Measurements from ENCODE around the gene FAXDC2.
"Not testable (repeated sequence)": the region's sequence is repeated elsewhere in the genome, so short reads cannot be mapped to it uniquely, and the experiment has no call there.

The FAXDC2 gene

GRCh38 chr5:154860765-154861164, 10.4 kb upstream of the FAXDC2 start:
- DNase-seq: no peak

- DNase-seq: no peak
Observed at GRCh38 chr5:154860123-154860522, 9.7 kb upstream of the FAXDC2 start.

- DNase-seq: peak; percentile 40
Observed at GRCh38 chr5:154858972-154859871, 8.8 kb upstream of the FAXDC2 start.

GRCh38 chr5:154858297-154858971, 8.0 kb upstream of the FAXDC2 start, which contains the start of gene CNOT8:
CNOT8 (plus strand) TSS chr5:154858627; CDS start chr5:154863279, 4,652 bp downstream.
- peak; percentile 96 for DNase-seq

GRCh38 chr5:154857530-154858296, 7.3 kb upstream of the FAXDC2 start:
- DNase-seq: peak; percentile 94

GRCh38 chr5:154851351-154851750, 948 bp upstream of the FAXDC2 start:
- no peak for DNase-seq

- DNase-seq: peak; percentile 16
Observed at GRCh38 chr5:154849791-154850201, 607 bp downstream of the FAXDC2 start.

GRCh38 chr5:154849264-154849785, 1.1 kb downstream of the FAXDC2 start:
- DNase-seq: no peak

- DNase-seq: peak; percentile 11
Observed at GRCh38 chr5:154844809-154845208, 5.6 kb downstream of the FAXDC2 start.

- DNase-seq: no peak
Observed at GRCh38 chr5:154842689-154843530, 7.5 kb downstream of the FAXDC2 start.

GRCh38 chr5:154841273-154841661, 9.1 kb downstream of the FAXDC2 start:
- no peak for DNase-seq

- DNase-seq: peak; percentile 98
Observed at GRCh38 chr5:154840435-154841272, 9.7 kb downstream of the FAXDC2 start.

- no peak for DNase-seq
Observed at GRCh38 chr5:154837009-154837901, 13.1 kb downstream of the FAXDC2 start.

- no peak for DNase-seq
Observed at GRCh38 chr5:154836225-154836624, 14.2 kb downstream of the FAXDC2 start.

- not testable (repeated sequence) for DNase-seq
Observed at GRCh38 chr5:154835701-154836052, 14.7 kb downstream of the FAXDC2 start.

GRCh38 chr5:154834053-154834452, 16.4 kb downstream of the FAXDC2 start:
- peak; percentile 16 for DNase-seq

- DNase-seq: not testable (repeated sequence)
Observed at GRCh38 chr5:154832804-154833203, 17.6 kb downstream of the FAXDC2 start.

GRCh38 chr5:154831451-154831850, 19.0 kb downstream of the FAXDC2 start:
- no peak for DNase-seq

- no peak for DNase-seq
Observed at GRCh38 chr5:154830596-154830995, 19.8 kb downstream of the FAXDC2 start.

GRCh38 chr5:154830219-154830595, 20.2 kb downstream of the FAXDC2 start:
- DNase-seq: no peak
